GDM1 (cell line): Measurements from ENCODE around the gene LIPH.
"Not testable (repeated sequence)": the region's sequence is repeated elsewhere in the genome, so short reads cannot be mapped to it uniquely, and the experiment has no call there.

ENCODE experiments used
- DNase-seq: peaks from one replicate; lab custom pipeline; 2025; lab: John Stamatoyannopoulos, UW

LIPH gene

DNA sequence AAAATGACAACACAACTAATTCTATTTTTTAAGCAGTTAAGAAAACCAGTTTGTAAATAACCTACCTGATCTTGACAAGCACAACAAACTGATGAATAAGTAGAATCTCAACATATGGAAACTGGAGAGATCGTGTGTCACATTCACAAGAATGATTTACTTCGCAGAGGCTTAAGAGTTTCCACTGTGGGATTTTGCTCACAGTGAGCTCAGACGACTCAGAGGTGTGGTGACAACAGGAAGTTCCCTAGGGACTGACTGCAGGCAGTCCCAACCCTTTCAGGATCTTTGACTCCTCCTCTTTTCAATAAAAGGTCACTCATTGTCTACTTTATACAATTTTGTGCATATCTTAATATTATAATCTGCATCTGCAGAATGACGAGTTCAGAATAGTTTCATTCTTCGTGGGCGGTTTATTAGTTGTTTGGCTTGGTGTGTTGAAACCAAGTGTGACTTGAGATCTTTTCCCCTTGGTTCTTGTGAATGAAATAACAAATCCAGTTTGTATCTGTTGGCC, at the start of gene LIPH:
Gene LIPH (minus strand): TSS at position 231 of the 520 bp plus-strand sequence. CDS start 117 bp downstream, at position 114.
- DNase-seq = no peak

DNA sequence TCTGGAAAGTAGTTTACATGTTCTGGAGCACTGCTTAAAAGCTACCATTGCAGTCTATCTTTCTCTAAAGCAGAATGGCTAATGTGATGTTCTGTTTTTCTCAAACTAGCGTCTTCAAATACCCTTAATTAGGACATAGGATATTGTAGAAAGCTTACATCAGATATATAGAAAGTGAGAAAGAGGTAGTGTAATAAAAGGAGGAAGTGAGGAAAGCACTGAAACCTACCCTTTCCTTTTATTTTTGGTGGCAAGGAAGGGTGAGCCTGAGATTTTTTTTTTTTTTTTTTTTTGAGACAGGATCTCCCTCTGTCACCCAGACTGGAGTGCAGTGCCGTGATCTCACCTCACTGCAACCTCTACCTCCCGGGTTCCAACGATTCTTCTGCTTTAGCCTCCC, 43.1 kb upstream of the LIPH start:
- DNase-seq = no peak

DNA sequence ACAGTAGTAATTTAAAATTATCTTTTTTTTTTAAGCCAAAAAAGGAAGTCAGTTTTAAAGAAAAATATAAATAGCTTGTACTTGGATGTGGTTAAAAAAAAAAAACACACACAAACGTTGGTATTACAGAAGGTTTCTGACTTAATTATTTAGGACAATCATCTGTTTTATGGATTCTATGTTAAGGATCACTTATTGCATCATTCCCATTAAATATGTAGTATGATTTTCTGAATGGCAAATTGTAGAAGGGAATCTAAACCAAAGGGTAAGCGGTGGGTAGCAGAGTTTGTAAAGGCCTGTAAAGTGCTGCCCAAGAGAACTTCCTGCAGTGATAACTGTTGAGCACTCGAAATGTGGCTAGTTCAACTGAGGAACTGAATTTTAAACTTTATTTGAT, 41.7 kb upstream of the LIPH start:
- no peak for DNase-seq

DNA sequence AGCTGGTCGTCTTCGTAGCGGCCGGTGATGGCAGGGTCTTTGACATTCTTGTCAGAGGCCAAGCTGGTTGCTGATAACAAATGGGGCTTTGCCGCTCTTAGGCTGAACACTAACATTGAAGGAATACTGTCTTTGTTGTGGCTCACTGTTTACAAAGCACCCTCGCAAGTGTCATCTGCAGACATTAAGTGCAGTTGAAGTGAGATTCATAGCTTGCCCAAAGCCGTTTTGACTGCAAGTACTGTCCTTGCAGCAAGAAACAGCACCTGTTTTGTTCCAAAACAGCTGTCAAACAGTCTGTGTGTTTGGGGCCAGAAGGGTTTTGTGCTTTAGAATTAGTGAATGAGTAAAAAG, 34.3 kb upstream of the LIPH start:
- DNase-seq = no peak

DNA sequence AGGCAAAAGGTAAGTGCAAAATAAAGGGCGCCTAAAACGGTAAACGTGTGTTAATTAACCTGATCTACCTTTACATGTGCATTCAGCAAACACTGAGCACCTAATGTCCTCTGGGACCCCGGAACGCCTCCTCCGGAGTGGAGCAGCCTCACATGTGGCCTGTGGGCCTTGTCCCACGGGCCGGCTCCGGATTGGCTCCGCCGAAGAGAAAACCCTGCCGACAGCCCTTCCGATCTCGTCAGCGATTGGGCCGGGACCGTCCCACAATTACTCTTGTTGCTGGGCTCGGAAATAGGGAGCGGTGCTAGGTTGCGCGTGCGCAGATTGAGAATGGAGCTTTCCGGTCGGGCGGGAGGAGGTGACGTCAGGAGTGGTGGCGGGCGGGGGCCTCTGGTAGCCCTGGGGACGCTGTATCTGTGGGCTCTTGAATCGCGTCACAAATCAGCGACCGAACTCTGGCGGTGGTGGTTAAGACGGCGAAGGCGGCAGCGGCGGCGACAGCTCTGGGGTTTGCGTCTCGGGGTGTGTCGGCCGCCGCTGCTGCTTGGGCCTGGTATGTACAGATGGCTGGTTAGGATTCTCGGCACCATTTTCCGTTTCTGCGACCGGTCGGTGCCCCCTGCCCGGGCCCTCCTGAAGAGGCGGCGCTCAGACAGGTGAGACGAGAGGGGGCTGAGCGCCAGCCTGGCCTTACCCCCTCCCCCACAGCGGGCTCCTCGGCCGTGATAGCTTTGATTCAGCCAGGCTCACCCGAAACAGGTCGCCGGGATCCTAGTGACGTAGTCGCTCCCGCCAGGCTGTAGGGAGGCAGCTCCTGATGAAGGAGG, 33.7 kb upstream of the LIPH start, which contains the start of gene SENP2:
Gene SENP2 (plus strand): TSS at position 437 of the 827 bp plus-strand sequence. CDS start 119 bp downstream, at position 556.
- peak; percentile 99 for DNase-seq

DNA sequence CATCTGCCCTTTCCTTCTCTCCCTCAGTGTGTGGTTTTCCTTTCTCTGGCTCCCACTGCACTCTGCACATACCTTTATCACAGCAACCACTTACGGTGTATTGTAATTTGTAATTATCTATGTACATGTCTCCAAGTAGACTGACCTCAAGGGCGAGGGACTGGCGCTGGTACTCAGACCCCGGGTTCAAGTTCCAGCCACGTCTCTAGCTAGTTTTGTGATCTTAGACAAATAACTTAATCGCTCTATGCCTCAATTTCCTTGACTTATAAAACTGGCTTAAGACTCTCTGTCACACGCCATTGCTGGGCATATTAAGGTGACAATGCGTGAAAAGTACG, 33.1 kb upstream of the LIPH start:
- no peak for DNase-seq

DNA sequence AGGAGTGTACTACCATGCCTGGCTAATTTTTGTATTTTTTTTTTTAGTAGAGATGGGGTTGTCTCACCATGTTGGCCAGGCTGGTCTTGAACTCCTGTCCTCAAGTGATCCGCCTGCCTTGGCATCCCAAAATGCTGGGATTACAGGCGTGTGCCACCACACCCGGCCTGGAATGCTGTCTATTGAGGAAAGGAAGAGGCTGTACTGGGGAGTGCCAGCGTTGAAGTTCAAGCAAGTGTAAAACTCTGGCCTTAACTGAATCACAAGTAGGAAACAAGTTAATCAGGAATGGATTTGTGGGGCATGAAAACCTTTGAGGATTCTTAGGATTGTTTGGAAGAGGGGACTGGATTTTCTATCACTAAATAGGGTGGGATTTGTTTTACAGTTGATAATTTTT, 32.3 kb upstream of the LIPH start:
- DNase-seq = no peak

DNA sequence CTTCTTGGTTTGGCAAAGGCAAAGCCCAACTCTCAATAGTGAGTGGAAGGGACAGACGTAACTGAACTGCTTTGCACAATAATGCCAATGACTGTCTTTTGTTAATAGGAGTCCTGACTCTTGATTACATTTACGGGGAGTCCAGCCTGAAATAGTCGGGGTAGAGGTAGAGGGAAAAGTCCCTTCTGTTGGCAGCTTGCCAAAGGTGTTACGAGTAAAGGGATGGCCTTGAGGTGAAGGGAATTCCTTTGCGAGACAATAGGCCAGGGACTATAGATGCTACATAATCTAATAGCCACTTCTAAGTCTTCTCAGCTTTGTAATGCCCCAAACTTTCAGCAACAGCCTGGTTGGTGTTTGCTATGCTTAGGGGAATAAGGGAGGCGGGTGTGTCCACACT, 31.5 kb upstream of the LIPH start:
- DNase-seq = no peak

DNA sequence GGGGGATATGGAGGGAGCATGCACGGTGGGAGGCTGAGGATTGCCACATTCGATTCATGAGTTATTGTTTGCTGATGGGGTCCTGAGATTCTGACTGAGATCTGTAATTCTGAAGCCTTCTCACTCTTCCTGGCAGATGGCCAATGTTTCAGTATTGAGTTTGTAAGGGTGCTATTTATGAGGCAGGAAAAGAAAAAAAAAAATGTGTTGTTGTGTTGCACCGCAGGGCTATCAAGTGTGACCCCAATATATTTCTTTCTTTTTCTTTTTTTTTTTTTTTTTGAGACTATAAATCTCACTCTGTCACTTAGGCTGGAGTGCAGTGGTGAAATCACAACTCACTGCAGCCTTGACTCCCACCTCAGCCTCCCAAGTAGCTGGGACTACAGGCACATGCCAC, 30.5 kb upstream of the LIPH start:
- no peak for DNase-seq

DNA sequence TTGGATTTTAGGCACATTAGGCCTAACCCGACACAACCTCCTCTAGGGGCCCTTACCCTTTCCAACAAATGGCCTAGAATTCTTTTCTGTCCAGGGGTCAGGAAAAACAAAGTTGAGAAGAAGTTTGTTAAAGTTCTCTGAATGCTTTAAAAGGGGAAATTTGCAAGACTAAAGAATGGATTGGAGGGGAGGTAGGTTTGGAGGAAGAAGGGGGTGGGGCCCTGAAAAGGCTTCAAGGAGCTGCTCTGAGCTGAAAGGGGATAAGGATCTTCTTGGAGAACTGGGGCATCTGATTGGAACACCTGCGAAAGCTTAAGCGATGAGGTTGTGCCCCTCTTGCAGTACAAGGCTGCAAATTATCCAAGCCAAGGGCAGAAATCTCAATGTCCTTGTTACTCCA, 29.8 kb upstream of the LIPH start:
- DNase-seq = no peak

DNA sequence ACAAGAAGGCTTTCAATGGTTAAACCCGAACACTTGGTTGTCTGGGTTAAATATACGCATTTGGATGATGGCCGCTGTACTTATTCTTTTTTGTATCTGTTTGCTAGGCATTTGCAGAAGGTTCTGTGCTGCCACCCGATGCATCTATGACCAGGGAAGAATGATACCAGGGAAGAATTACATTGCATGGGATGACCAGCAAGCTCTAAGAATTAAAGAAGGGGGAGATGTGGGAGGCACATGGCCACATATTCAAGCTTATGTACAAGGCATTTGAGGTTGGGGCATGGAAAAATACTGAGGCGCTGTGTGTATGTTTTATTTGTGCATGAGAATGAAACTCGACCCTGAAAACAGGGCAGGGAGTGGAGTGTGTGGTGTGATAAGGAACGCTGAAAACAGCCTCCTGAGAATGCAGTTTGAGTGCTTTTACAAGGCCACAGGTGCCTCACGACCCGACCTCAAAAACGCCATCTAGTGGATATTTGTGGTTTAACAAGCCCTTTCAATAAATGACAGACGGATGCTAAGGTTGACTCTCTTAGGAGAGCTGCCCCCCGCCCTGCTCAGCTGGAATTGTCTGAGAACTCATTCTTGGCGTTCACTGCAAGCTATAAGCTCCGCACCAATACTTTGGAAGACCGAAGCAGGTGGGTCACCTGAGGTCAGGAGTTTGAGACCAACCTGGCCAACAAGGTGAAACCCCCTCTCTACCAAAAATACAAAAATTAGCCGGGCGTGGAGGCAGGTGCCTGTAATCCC, 22.9 kb upstream of the LIPH start:
- DNase-seq = peak; percentile 67

DNA sequence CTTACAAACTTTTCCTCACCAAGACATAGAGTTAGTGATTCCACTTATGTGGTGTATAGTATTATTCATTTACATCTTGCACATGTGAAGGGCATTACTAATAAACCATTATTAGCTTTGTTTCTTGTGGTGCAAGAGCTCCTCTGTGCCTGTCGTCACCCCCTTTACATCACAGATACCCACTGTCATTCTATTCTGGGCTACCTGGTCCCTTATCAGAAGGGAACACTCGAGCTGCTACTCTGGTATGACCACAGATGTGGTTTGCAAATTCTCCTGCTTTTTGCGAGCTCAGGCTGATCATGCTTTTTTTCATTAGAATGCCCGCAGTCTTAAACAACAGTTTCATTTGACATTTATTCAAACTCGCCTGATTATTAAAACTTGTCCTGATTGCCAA, 19.8 kb upstream of the LIPH start:
- no peak for DNase-seq

DNA sequence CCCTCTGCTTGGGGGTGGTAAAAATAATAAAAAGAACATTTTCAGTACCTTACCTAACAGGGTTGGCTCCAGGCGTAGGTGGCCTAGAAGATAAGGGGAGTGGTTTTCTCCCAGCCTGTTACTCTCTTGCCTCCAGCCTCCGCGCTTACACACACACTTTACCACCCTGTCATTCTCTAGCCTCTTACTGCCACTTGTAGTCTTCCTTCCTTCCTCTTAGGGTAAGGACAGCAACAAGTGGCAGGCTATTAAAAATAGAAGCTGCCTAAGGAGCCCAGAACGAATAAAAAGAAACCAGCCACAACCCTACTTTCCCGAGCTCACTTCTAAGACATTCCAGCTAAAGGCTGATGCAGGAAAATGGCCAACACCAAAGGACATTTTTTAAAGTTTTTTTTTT, 9.6 kb upstream of the LIPH start:
- DNase-seq = peak; percentile 72

DNA sequence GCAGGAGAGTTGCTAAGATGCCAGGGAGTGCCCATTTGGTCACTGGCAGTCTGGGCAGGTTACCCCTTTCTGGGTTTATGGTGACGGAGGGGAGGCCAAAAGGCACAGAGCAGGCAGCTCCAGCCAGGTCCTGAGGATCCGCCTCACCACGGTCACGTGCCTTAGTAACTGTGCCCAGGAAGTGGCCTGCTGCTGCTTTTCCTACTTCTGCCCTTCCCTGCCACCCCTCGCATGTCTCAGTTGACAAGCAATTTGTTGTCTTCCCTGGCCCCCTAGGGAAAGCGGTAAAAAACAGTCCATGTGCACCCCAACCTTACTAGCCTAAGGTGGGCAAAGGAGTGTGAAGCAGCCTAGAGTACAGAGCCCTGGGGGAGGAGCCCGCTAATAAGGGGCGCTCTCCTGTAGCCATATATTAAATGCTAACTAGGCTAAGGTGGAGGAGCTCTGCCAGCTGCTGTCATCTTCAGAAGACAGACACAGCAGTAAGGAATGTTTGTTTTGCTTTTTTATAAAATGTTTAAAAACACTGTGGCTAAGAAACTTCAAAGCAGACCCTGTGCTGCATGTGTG, 9.1 kb upstream of the LIPH start:
- DNase-seq = peak; percentile 65

DNA sequence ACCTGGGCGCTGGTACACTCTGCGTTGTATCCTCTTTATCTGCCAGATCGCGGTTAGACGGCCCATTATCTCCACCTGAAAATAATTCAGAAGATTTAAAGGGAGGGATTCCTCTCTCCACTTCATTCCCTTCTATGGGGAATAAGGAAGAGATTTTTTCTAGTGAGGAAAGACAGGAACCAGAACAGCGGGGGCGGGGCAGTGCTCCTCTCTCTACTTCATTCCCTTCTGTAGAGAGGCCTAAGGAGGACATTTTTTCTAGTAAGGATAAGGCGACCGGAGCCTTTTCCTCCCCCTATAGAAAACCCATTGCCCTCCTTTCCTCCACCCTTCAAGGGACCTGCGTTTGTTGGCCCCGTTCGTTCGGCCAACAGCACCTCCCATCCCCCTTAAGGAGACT, 8.3 kb upstream of the LIPH start:
- no peak for DNase-seq

DNA sequence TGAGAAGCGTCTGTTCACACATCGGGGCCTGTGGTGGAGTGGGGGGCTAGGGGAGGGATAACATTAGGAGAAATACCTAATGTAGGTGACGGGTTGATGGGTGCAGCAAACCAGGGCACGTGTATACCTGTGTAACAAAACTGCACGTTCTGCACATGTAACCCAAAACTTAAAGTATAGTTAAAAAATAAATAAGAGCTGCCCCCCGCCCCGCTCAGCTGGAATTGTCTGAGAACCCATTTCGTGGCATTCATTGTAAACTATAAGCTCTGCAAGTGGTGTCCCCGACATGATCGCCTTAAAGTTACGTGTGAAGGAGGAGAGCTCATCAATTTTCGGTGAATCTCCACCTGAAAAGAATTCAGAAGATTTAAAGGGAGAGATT, 7.3 kb upstream of the LIPH start:
- DNase-seq = no peak

DNA sequence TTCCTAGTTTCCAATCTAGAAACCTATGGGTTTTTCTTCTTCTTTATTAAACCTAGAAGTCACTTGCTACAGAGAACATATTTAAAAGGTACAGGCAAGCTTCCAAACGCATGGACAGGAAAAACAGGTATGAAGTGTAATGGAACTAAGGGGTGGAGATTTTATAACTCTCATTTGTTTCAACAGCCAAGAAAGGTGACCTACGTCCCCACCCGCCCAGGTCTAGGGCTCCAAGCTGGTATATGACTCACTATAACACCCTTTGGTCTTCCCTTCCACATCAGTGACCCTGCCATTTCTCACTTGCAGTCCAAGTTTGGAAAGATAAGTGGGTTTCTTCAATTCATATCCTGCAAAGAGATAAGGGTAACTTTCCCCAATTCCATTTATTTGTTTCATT, 6.0 kb upstream of the LIPH start:
- no peak for DNase-seq

DNA sequence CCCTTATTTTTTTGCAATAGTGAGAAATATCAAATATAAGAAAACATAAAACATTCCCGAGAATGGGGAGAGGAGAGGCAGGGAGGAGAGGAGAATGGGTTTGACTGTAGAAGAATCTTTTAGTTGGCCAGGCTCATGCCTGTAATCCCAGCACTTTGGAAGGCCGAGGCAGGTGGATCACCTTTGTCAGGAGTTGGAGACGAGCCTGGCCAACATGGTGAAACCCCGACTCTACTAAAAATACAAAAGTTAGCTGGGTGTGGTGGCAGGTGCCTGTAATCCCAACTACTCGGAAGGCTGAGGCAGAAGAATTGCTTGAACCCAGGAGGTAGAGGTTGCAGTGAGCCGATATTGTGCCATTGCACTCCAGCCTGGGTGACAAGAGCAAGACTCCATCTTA, 4.3 kb upstream of the LIPH start:
- not testable (repeated sequence) for DNase-seq

DNA sequence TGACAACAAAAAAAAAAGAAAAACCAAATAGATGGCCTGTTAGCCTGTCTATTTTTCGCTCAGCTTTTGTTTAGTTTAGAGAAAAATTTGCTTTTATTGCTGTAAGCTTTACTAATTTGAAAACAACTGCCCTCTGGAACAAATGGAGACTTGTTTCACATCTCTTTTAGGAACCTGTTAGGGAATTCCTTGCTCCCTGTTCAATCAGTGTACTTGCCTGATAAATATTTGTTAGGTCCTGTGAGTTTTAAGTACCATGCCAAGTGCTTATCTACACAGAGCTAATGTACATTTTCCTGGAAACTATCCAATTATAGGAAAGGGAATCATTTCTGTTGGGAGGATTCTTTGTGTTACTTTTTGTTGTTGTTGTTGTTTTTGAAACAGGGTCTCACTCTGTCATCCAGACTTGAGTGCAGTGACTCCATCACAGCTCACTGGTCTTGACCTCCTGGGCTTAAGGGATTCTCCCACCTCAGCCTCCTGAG, 3.5 kb upstream of the LIPH start:
- DNase-seq = no peak

DNA sequence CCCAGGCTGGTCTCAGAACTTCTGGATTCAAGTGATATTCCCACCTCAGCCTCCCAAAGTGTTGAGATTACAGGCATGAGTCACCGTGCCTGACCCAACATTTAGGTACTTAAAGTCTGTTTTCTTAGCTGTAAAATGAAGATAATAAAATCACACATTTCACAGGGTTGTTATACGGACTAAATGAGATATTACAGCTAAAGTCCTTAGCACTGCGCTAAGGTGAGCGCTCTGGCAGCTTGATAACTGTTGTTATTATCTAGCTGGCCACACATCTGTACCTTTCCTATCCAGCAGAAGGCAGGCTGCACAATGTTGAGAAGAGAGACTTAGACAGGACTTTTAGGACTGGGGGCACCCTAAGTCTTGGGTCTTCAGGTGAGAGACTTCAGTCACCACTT, 2.7 kb upstream of the LIPH start:
- DNase-seq = no peak

DNA sequence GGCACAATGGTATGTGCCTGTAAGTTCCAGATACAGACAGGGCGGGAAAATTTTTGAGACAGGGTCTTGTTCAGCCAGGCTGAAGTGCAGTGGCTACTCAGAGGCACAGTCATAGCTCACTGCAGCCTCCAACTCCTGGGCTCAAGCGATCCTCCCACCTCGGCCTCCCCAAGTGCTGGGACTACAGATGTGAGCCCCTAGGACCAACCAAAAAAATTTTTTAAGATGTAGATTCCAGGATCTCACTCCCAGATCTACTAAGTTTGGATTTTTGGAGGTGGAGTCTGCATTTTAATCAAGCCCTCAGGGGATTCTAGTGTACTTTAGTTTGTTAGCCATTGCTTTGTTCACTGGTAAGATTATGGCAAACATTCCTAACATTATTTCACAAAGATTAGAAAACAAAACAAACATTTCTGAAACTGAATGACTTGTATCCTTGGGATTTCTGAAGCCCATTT, 2.7 kb downstream of the LIPH start:
- DNase-seq = no peak

DNA sequence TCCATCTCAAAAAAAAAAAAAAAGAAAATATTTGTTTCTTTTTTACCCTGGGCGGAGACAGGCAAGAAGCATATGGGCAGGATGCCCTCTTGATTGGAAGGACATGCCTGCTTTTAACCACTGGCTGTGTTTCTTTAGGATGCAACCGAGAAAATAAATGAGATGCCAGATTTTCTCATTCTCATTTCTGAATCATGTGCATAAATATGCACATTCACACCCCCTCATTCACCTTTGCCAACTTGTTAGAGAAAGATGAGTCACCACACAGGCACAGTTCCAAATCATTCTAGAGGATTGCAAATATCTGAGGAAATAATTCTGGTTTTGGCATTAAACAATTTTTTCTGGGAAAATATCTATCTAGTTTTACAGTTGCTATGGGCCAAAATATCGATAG, 3.3 kb downstream of the LIPH start:
- no peak for DNase-seq

DNA sequence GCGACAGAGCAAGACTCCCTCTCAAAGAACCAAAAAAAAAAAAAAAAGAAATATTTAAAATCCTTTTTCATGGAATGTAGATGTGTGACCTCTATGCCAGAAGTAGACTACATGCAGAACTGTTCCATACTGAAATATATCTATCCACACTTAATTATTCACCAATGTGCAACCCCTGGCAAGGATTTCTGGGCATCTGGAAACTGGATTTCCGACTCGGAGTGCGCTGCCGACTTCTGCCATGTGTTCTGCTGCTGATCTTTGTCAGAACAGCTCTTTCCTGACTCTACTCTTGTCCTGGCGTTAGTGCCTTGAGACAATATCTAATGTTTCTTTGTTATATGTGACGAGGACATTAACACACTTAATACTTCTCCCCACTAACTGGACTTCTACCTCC, 11.7 kb downstream of the LIPH start:
- DNase-seq = no peak
